Left lung (tissue), 10 donors: ENCODE results near the gene GMEB2. TPM values are rescaled to one million over a fixed set of nuclear protein-coding genes. Genes with fewer than 3 reads are reported as not detected.

Source experiments
- ATAC-seq: fragments of 200-7000 bp; cut with Tn5 transposase; one replicate; pipeline ENCODE4 v1.9.1; 2020; ENCODE audit warnings: moderate library complexity
- DNase-seq, 4 donors: peaks; one replicate each; pipeline ENCODE4 v3.0.0-alpha.2; 2013 to 2020
- H3K27ac ChIP-seq, 2 donors: fragments of 200-600 bp; sonication (generic) in 1 of 2; one replicate each; pipeline versions ENCODE4 v1.5.0 to v1.8.0; 2020 to 2021
- H3K27me3 ChIP-seq, 2 donors: fragments of 200-600 bp; sonication (generic) in 1 of 2; one replicate each; pipeline versions ENCODE4 v1.5.0 to v1.8.0; 2020 to 2021
- H3K36me3 ChIP-seq, 2 donors: fragments of 200-600 bp; sonication (generic) in 1 of 2; one replicate each; pipeline versions ENCODE4 v1.5.0 to v1.8.0; 2020 to 2021
- H3K4me1 ChIP-seq, 2 donors: fragments of 200-600 bp; one replicate each; pipeline ENCODE4 v1.8.0; 2021
- H3K4me3 ChIP-seq, 2 donors: fragments of 200-600 bp; sonication (generic) in 1 of 2; one replicate each; pipeline versions ENCODE4 v1.5.0 to v1.8.0; 2020 to 2021; ENCODE audit warnings: mild to moderate bottlenecking in 1 of 2
- H3K9me3 ChIP-seq, 2 donors: fragments of 200-600 bp; sonication (generic) in 1 of 2; one replicate each; pipeline versions ENCODE4 v1.5.0 to v1.8.0; 2020 to 2021
- intact Hi-C, 2 donors: fragments of 100-400 bp; cut with DNase I; formaldehyde crosslinking; loops; one replicate each; pipeline versions ENCODE4 v1.11.2 to v1.14.2; 2022
- polyA plus RNA-seq, 6 donors: library from polyadenylated mRNA; unstranded; fragments of 120-200 nt; gene quantifications; one replicate each; pipeline ENCODE4 v1.2.1, GENCODE V29; 2013; ENCODE audit not compliant: insufficient read length in 6 of 6
- total RNA-seq, 2 donors: library from RNA; stranded (reverse); fragmentation: NEBNext Ultra II Directional; extraction: Animal tissue kit (Norgen Biotek cat#: 25700); gene quantifications; one replicate each; pipeline ENCODE4 v1.2.1, GENCODE V29; 2021
- TF ChIP-seq, protein P1 (sequence below), 2 donors: fragments of 200-600 bp; sonication (generic) in 1 of 2; IDR thresholded peaks; one replicate each; pipeline versions ENCODE4 v1.5.0 to v1.8.0; 2021; ENCODE audit warnings: antibody characterized with exemption in 2 of 2
- donor health status: DM: no; HTN: yes; CAD: no.
- donor health status: DM: no; HTN: no; CAD: no.

GMEB2 gene
- total and polyA plus RNA-seq, 8 donors = 8.1 to 12.4 (median 10.2) TPM

DNA sequence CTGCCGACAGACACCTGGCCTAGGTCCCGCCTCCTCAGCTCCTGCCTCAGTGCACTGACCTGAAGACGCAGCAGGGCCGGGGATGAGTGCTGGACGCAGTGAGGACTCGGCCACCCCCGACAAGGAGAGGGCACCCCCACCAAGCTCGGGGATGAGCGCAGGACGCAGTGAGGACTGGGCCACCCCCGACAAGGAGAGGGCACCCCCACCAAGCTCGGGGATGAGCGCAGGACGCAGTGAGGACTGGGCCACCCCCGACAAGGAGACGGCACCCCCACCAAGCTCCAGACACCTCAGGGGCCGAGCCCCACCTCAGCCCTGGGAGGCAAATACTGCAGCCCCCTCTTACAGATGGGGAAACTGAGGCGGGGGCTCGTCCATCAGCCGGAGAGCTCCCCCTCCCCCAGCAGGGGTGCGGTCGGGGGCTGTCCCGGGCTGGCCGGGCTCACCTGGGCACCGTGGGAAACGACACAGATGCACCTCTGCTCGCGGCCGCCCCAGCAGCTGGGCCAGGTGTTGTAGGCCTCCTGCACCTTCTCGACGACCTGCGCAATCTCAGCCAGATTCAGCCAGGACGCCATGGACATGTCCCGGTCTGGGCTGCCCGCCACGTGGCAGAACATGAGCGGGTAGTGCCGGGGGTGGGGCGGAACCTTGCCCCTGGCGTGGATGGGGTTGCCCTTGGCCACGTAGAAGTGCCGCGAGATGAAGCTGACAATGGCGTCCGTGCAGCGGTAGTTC is 60.3 kb downstream of the GMEB2 start:
- Histone ChIP-seq H3K9me3 (no peaks in the 10 kb centered on the region), H3K27ac (no peak overlapping the region), H3K27me3 (peaks cover 0 to 39% of the 10 kb centered on the region in 2 donors), H3K4me1 (peaks cover 0 to 35% of the 10 kb centered on the region in 2 donors), H3K36me3 (peaks cover 0 to 91% of the 10 kb centered on the region in 2 donors), H3K4me3 (no peak overlapping the region)
- intact Hi-C loops = no loop called here
- DNase-seq = no peak
- TF ChIP-seq, protein P1, sequence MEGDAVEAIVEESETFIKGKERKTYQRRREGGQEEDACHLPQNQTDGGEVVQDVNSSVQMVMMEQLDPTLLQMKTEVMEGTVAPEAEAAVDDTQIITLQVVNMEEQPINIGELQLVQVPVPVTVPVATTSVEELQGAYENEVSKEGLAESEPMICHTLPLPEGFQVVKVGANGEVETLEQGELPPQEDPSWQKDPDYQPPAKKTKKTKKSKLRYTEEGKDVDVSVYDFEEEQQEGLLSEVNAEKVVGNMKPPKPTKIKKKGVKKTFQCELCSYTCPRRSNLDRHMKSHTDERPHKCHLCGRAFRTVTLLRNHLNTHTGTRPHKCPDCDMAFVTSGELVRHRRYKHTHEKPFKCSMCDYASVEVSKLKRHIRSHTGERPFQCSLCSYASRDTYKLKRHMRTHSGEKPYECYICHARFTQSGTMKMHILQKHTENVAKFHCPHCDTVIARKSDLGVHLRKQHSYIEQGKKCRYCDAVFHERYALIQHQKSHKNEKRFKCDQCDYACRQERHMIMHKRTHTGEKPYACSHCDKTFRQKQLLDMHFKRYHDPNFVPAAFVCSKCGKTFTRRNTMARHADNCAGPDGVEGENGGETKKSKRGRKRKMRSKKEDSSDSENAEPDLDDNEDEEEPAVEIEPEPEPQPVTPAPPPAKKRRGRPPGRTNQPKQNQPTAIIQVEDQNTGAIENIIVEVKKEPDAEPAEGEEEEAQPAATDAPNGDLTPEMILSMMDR (IDR thresholded peaks at IDR 0.05) = no peak
- no peak for ATAC-seq

DNA sequence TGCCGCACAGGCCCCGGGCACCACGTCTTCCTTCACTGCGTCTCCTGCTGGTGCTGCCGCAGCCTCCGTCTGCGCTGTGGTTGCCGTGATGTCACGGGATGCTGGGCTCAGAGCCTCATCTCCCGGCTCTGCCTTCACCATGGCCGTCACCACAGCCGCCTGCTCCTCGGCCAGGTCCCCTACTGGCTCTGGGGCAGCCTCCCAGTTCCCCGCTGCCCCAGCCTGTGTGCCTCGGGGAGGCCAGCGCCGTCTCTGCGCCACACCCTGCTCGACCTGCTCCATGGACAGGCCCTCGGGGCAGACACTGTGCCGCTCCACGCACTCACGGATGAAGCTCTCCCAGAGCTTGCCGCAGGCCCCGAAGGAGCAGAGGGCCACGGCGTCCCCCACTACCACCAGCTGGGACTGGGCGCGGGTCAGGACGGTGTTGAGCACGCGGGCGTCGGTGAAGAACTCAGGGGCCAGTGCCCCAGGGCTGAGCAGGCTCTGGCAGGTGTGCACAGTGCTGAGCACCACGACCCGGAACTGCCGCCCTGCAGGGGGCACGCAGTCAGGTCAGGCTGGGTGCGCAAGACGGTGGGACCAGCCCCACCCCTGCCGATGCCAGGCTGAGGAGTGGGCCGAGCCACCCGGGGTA is 61.1 kb downstream of the GMEB2 start:
- no peaks in the 10 kb centered on the region for H3K9me3 ChIP-seq
- TF ChIP-seq, protein P1 (IDR thresholded peaks at IDR 0.05) = no peak
- intact Hi-C loops = no loop called here
- DNase-seq (no peak), ATAC-seq (no peak)
- peaks cover 0 to 36% of the 10 kb centered on the region in 2 donors for H3K27me3 ChIP-seq
- H3K27ac ChIP-seq = no peak overlapping the region
- no peak overlapping the region for H3K4me3 ChIP-seq
- peaks cover 0 to 96% of the 10 kb centered on the region in 2 donors for H3K36me3 ChIP-seq
- peaks cover 0 to 35% of the 10 kb centered on the region in 2 donors for H3K4me1 ChIP-seq

DNA sequence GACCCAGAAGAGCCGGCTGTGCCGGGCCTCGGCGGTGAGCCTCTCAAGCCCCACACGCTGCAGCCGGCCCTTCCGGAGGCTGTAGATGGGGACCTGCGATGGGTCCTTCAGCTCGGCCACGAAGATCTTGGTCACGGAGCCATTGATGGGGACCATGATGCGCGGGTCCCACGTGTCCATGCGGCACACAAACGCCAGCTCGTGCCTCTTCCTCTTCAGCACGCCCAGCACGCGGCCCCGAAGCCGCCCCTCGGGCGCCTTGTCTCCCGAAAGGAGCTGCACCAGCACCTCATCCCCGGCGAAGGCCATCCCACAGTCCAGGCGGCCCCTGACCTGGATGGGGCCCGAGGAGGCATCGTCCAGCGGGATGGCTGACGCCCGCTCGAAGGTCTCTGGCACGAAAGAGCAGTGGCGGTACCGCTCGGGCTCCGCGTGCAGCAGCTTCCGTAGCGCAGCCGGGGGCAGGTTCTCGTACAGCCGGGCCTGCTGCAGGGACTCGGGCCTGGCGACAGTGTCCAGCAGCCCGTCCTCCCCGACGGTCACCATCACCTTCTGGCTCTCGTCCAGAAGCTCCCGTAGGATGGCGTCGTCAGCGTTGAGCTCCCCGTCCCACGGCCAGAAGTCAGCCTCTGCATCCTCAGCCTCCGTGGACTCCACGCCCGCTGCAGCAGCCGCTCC is 61.7 kb downstream of the GMEB2 start:
- no peak for ATAC-seq
- Histone ChIP-seq H3K27me3 (peaks cover 0 to 29% of the 10 kb centered on the region in 2 donors), H3K27ac (no peak overlapping the region), H3K9me3 (no peaks in the 10 kb centered on the region), H3K4me3 (no peak overlapping the region), H3K4me1 (peaks cover 0 to 32% of the 10 kb centered on the region in 2 donors), H3K36me3 (peaks cover 0 to 96% of the 10 kb centered on the region in 2 donors)
- DNase-seq = no peak
- intact Hi-C loops = no loop called here
- TF ChIP-seq, protein P1 (IDR thresholded peaks at IDR 0.05) = no peak

DNA sequence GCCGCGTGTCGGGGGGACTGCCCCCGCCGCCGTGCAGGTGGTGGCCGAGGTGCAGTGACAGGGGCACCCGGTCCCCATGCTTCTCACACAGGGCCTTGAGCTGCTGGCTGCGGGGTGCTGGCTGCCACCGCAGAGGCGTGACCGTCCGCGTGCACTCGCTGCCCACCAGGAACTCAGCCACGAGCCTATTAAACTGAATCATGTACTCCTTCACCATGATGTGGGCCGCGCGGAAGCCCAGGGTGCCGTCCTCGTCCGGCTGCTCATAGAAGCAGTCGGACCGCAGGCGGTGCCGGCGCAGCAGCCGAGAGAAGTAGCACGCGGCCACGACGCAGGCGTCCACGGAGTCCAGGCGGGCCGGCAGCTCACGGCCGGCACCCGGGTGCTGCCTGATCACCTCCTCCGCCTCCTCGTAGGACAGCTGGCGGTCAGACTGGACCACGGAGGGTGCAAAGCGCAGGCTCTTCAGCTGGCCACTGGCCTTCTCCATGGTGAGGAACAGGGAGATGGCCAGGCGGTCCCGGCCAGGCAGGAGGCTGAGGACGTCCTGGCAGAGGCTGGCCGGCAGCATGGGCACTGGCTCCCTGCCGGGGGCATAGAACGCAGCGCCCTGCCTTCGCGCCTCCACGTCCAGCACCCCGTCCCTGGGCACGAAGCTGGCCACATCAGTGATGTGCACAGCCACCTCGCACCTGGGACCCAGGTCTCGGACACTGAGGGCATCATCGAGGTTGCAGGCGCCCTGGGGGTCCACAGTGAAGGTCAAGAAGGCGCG is 62.7 kb downstream of the GMEB2 start:
- Histone ChIP-seq H3K4me3 (no peak overlapping the region), H3K4me1 (peaks cover 0 to 23% of the 10 kb centered on the region in 2 donors), H3K9me3 (no peaks in the 10 kb centered on the region), H3K36me3 (peaks cover 0 to 95% of the 10 kb centered on the region in 2 donors), H3K27ac (no peak overlapping the region), H3K27me3 (peaks cover 0 to 23% of the 10 kb centered on the region in 2 donors)
- intact Hi-C loops = no loop called here
- TF ChIP-seq, protein P1 (IDR thresholded peaks at IDR 0.05) = no peak
- ATAC-seq (no peak), DNase-seq (no peak)
